ENCODE results near the gene FOLR2. TPM values are rescaled to one million over a fixed set of nuclear protein-coding genes. Genes with fewer than 3 reads are reported as not detected.
A peak's percentile ranks its signal among the peaks of the same experiment; 100 is the strongest.

The FOLR2 gene
- total RNA-seq, 1 experiment from 2014 or later, result not detected

- TF ChIP-seq, protein P1, sequence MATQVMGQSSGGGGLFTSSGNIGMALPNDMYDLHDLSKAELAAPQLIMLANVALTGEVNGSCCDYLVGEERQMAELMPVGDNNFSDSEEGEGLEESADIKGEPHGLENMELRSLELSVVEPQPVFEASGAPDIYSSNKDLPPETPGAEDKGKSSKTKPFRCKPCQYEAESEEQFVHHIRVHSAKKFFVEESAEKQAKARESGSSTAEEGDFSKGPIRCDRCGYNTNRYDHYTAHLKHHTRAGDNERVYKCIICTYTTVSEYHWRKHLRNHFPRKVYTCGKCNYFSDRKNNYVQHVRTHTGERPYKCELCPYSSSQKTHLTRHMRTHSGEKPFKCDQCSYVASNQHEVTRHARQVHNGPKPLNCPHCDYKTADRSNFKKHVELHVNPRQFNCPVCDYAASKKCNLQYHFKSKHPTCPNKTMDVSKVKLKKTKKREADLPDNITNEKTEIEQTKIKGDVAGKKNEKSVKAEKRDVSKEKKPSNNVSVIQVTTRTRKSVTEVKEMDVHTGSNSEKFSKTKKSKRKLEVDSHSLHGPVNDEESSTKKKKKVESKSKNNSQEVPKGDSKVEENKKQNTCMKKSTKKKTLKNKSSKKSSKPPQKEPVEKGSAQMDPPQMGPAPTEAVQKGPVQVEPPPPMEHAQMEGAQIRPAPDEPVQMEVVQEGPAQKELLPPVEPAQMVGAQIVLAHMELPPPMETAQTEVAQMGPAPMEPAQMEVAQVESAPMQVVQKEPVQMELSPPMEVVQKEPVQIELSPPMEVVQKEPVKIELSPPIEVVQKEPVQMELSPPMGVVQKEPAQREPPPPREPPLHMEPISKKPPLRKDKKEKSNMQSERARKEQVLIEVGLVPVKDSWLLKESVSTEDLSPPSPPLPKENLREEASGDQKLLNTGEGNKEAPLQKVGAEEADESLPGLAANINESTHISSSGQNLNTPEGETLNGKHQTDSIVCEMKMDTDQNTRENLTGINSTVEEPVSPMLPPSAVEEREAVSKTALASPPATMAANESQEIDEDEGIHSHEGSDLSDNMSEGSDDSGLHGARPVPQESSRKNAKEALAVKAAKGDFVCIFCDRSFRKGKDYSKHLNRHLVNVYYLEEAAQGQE (IDR thresholded peaks at IDR 0.05; ENCODE audit: low read depth), result no peak
These were observed 5.7 kb downstream of the FOLR2 start (continued) for GRCh38 chr11:72222106-72222891.

GRCh38 chr11:72222907-72223614 is 6.5 kb downstream of the FOLR2 start:
- Histone ChIP-seq H3K9ac (ENCODE audit: low read length) (peak overlapping the region; percentile 91), H3K4me2 (ENCODE audit: low read length) (peak overlapping the region; percentile 99), H4K20me1 (ENCODE audit: insufficient read depth) (no peaks in the 10 kb centered on the region), H3K27ac (ENCODE audit: low read depth, low read length) (peak overlapping the region; percentile 79), H3K79me2 (ENCODE audit: insufficient read depth, low read length) (peaks cover 10% of the 10 kb centered on the region; the same call in 1 of the 2 replicates), H3K4me1 (ENCODE audit: control insufficient read depth in 1 of 2, insufficient read depth in 2 of 2, low read length in 2 of 2) (peaks cover 17 to 32% of the 10 kb centered on the region in 2 experiments), H2AFZ (ENCODE audit: low read depth, low read length, poor library complexity, severe bottlenecking) (peak overlapping the region; percentile 90), H3K4me3 (replicated peaks in 1 of 2; ENCODE audit: low read depth in 1 of 2, low read length in 2 of 2) (peak overlapping the region; percentile 88 to 94), H3K36me3 (ENCODE audit: control insufficient read depth in 1 of 2, insufficient read depth in 2 of 2, low read length in 2 of 2) (no peaks in the 10 kb centered on the region), H3K9me2 (ENCODE audit: insufficient read depth) (no peaks in the 10 kb centered on the region), H3K27me3 (ENCODE audit: insufficient read depth, low read length) (no peaks in the 10 kb centered on the region), H3K9me3 (ENCODE audit: control insufficient read depth in 1 of 2, insufficient read depth in 1 of 2, low read depth in 1 of 2, low read length in 2 of 2) (no peaks in the 10 kb centered on the region)
- ATAC-seq, result peak; percentile 81
- no TSS peak for BruUV-seq (replicated peaks)
- RAD21 ChIA-PET (ENCODE audit: low non-redundant PET in 1 of 2, low total read pairs in 2 of 2, uncharacterized antibody in 2 of 2, unreplicated experiment in 2 of 2), result no interaction called here
- intact Hi-C loops (cut with micrococcal nuclease), result loop anchor here (5.0 to 10.0 kb wide), 2 partner anchors 121 to 212 kb away; partner anchors contain the start of genes CLPB and LAMTOR1
- CTCF ChIA-PET, result interaction anchor here (0.9 to 1.8 kb wide), 5 partner anchors 15 to 214 kb away, joined by 3 to 6 read pairs (median 4); no protein-coding TSS in a partner anchor
- POLR2A ChIA-PET, result no interaction called here
- peak; percentile 76 for DNase-seq (ENCODE audit: low read depth, low spot score)
- TF ChIP-seq ELF1 (IDR thresholded peaks at IDR 0.05; ENCODE audit: borderline replicate concordance, low read depth) (no peak; the same call in 1 of the 2 replicates), SIN3A (IDR thresholded peaks at IDR 0.05; ENCODE audit: low read depth) (peak; percentile 80), CEBPB (IDR thresholded peaks at IDR 0.05; ENCODE audit: low read depth) (no peak), POLR2A (IDR thresholded peaks at IDR 0.05; ENCODE audit: borderline replicate concordance, extremely low read depth, insufficient read depth, insufficient read length) (no peak), POLR2AphosphoS5 (IDR thresholded peaks at IDR 0.05; ENCODE audit: low read depth, low read length) (no peak; the same call in 1 of the 2 replicates), EZH2phosphoT487 (IDR thresholded peaks at IDR 0.05; ENCODE audit: borderline replicate concordance) (no peak), CTCF (IDR thresholded peaks at IDR 0.05 in 2 of 3, conservative IDR thresholded peaks at IDR 0.05 in 1 of 3; ENCODE audit: borderline replicate concordance in 1 of 3, insufficient read depth in 1 of 3, low read depth in 2 of 3, low read length in 2 of 3) (no peak), SRF (IDR thresholded peaks at IDR 0.05; ENCODE audit: low read depth) (no peak; the same call in 1 of the 2 replicates), RAD21 (IDR thresholded peaks at IDR 0.05; ENCODE audit: low read depth) (no peak), EZH2 (IDR thresholded peaks at IDR 0.05) (no peak), SP1 (IDR thresholded peaks at IDR 0.05; ENCODE audit: low read depth) (peak; percentile 88), EGR1 (IDR thresholded peaks at IDR 0.05; ENCODE audit: low read depth) (peak; percentile 78), ZFX (IDR thresholded peaks at IDR 0.05) (no peak)
- TF ChIP-seq, protein P2, sequence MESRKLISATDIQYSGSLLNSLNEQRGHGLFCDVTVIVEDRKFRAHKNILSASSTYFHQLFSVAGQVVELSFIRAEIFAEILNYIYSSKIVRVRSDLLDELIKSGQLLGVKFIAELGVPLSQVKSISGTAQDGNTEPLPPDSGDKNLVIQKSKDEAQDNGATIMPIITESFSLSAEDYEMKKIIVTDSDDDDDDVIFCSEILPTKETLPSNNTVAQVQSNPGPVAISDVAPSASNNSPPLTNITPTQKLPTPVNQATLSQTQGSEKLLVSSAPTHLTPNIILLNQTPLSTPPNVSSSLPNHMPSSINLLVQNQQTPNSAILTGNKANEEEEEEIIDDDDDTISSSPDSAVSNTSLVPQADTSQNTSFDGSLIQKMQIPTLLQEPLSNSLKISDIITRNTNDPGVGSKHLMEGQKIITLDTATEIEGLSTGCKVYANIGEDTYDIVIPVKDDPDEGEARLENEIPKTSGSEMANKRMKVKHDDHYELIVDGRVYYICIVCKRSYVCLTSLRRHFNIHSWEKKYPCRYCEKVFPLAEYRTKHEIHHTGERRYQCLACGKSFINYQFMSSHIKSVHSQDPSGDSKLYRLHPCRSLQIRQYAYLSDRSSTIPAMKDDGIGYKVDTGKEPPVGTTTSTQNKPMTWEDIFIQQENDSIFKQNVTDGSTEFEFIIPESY (IDR thresholded peaks at IDR 0.05; ENCODE audit: extremely low read depth, insufficient replicate concordance, low read length), result no peak
